Upper lobe of left lung (tissue), 4 donors: Measurements from ENCODE around the gene SCGB2A2.

ENCODE experiments used
- CTCF ChIP-seq, 6 experiments: fragments of 450-650 bp in 4 of 6; fragments of 200-600 bp in 2 of 6; sonication (generic) in 2 of 6; IDR thresholded peaks; one replicate each; pipeline ENCODE4 v1.5.1; 2016 to 2019; ENCODE audit warnings: antibody characterized with exemption in 6 of 6
- POLR2A ChIP-seq, 4 donors: fragments of 450-650 bp; IDR thresholded peaks; one replicate each; pipeline ENCODE4 v1.5.1; 2016 to 2017; ENCODE audit warnings: antibody characterized with exemption in 4 of 4, mild to moderate bottlenecking in 2 of 4

DNA sequence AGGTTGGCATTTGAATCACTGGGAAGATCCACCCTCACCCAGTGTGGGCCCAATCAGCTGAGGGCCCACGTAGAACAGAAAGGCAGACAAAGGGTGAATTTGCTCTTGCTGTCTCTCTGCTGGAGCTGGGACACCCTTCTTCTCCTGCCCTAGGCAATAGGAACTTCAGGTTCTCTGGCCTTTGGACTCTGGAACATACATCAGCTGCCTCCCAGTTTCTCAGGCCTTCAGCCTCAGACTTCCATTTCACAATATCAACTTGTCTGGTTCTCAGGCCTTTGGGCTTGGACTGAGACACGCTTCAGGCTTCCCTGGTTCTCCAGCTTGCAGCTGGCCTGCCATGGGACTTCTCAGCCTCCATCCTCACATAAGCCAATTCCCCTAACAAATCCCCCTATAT, 52.6 kb downstream of the SCGB2A2 start:
- TF ChIP-seq CTCF (IDR thresholded peaks at IDR 0.05), result no peak
- TF ChIP-seq POLR2A (IDR thresholded peaks at IDR 0.05), result no peak
